BLaER1 (cell line): ENCODE results near the gene SYNE2.
"Not testable (repeated sequence)": the region's sequence is repeated elsewhere in the genome, so short reads cannot be mapped to it uniquely, and the experiment has no call there.

Experiments used
- H3K27ac ChIP-seq: shearing (Covaris generic); formaldehyde crosslinking; 2 replicates; pipeline ENCODE4 v1.8.1; 2022
- H3K27me3 ChIP-seq: shearing (Covaris generic); formaldehyde crosslinking; 2 replicates; pipeline ENCODE4 v1.8.1; 2022
- H3K36me3 ChIP-seq: shearing (Covaris generic); formaldehyde crosslinking; 2 replicates; pipeline ENCODE4 v1.8.1; 2022
- H3K4me1 ChIP-seq: shearing (Covaris generic); formaldehyde crosslinking; 2 replicates; pipeline ENCODE4 v1.8.1; 2022
- H3K4me2 ChIP-seq: shearing (Covaris generic); formaldehyde crosslinking; 2 replicates; pipeline ENCODE4 v1.8.1; 2022
- H3K4me3 ChIP-seq: shearing (Covaris generic); formaldehyde crosslinking; 2 replicates; pipeline ENCODE4 v1.8.1; 2022
- H3K9ac ChIP-seq: shearing (Covaris generic); formaldehyde crosslinking; 2 replicates; pipeline ENCODE4 v1.8.1; 2022
- H3K9me3 ChIP-seq: shearing (Covaris generic); formaldehyde crosslinking; 2 replicates; pipeline ENCODE4 v1.8.1; 2022
- H4K20me1 ChIP-seq: shearing (Covaris generic); formaldehyde crosslinking; 2 replicates; pipeline ENCODE4 v1.8.1; 2022
- Cebpa-rat ChIP-seq: shearing (Covaris generic); IDR thresholded peaks from 2 replicates; pipeline ENCODE4 v1.8.1; 2022

The SYNE2 gene

DNA sequence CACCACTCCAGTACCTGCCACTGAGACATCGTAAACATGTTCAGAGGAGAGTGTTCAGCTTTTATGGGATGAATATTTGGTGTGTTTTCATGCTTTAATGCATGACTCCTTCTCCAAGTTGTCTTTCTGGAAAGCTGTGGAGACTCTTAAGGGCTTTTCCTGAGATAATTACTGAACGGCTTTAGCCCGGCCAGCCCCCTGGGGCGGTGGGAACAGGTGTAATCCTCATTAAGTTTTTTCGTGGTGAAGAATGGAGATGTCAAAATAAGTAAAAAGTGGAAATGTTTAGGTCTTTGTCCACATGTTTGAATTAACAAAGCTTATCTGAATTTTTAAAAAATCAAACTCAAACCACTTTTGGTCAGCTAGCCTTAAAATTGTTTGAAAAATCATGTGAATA is 1.5 kb downstream of the SYNE2 start:
- no peaks in the 10 kb centered on the region for H3K9me3 ChIP-seq
- H3K4me3 ChIP-seq = peak overlapping the region; percentile 92
- H3K4me1 ChIP-seq = peaks cover 22% of the 10 kb centered on the region
- H3K27me3 ChIP-seq = no peaks in the 10 kb centered on the region
- TF ChIP-seq Cebpa-rat = no peak
- H3K4me2 ChIP-seq = peak overlapping the region; percentile 98
- peak overlapping the region; percentile 88 for H3K9ac ChIP-seq
- H3K36me3 ChIP-seq = no peaks in the 10 kb centered on the region
- H4K20me1 ChIP-seq = peaks cover 23% of the 10 kb centered on the region
- peak overlapping the region; percentile 83; the same call in 1 of the 2 replicates for H3K27ac ChIP-seq

- TF ChIP-seq Cebpa-rat = no peak
- H3K4me2 ChIP-seq = peak overlapping the region; percentile 98
These were observed 2.5 kb downstream of the SYNE2 start for GRCh38 chr14:63855281-63855680.

GRCh38 chr14:63857466-63858030 is 4.7 kb downstream of the SYNE2 start:
- no peak for TF ChIP-seq Cebpa-rat
- Histone ChIP-seq H3K9ac (no peak overlapping the region), H3K4me2 (no peak overlapping the region), H3K27me3 (no peaks in the 10 kb centered on the region), H3K4me1 (peaks cover 17% of the 10 kb centered on the region), H3K36me3 (no peaks in the 10 kb centered on the region), H3K4me3 (no peak overlapping the region), H3K27ac (no peak overlapping the region), H4K20me1 (peaks cover 23% of the 10 kb centered on the region), H3K9me3 (no peaks in the 10 kb centered on the region)

More at GRCh38 chr14:63855281-63855680, 2.5 kb downstream of the SYNE2 start:
- H4K20me1 ChIP-seq = peaks cover 23% of the 10 kb centered on the region
- no peaks in the 10 kb centered on the region for H3K36me3 ChIP-seq
- H3K27ac ChIP-seq = no peak overlapping the region
- H3K9me3 ChIP-seq = no peaks in the 10 kb centered on the region
- no peaks in the 10 kb centered on the region for H3K27me3 ChIP-seq
- H3K4me1 ChIP-seq = peaks cover 22% of the 10 kb centered on the region
- H3K9ac ChIP-seq = no peak overlapping the region
- no peak overlapping the region for H3K4me3 ChIP-seq

DNA sequence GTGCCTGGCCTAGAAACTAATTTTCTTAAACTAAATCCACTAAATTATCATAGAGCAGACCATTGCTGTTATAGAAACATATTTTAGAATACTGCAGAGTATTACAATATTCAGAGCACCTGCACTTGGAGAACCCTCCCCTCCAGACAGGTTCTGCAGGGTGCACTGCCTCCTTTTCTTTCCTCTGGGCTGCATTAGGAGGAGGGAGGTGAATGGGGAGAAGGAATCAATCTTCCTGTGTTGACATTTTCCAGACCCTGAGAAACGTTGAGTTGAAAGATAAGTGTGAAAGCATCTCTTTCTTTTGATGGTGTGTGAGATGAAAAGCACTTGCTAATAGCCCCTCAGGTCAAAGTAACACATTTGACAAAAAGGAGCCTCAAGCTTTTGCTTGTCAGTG is 7.3 kb downstream of the SYNE2 start:
- no peak for TF ChIP-seq Cebpa-rat
- Histone ChIP-seq H3K4me3 (no peak overlapping the region), H3K27ac (no peak overlapping the region), H3K9me3 (no peaks in the 10 kb centered on the region), H4K20me1 (peaks cover 18% of the 10 kb centered on the region), H3K9ac (no peak overlapping the region), H3K36me3 (no peaks in the 10 kb centered on the region), H3K27me3 (no peaks in the 10 kb centered on the region), H3K4me2 (no peak overlapping the region), H3K4me1 (peaks cover 15% of the 10 kb centered on the region)

GRCh38 chr14:63862163-63862562 is 9.4 kb downstream of the SYNE2 start:
- H3K36me3 ChIP-seq = no peaks in the 10 kb centered on the region
- H3K27me3 ChIP-seq = no peaks in the 10 kb centered on the region
- no peaks in the 10 kb centered on the region for H3K9me3 ChIP-seq
- no peaks in the 10 kb centered on the region for H4K20me1 ChIP-seq
- no peak overlapping the region for H3K4me2 ChIP-seq
- H3K27ac ChIP-seq = no peak overlapping the region
- peaks cover 14% of the 10 kb centered on the region for H3K4me1 ChIP-seq
- TF ChIP-seq Cebpa-rat = no peak
- H3K4me3 ChIP-seq = no peak overlapping the region
- H3K9ac ChIP-seq = no peak overlapping the region

DNA sequence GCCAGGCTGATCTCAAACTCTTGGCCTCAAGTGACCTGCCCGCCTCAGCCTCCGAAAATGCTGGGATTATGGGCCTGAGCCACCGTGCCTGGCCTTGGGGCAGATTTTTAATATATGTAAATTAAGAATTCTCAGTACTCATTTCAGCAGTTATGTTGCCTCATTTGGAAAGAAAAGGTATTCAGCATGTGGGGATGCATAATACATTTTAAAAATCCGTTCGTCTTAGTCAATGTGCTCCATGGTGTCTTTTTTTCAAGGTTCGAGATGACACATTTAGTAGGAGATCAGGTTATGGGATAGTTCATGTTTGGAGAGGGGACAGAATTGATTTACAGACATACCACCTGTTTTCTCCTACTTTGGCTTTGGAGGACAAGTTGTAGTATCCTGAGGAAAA is 10.2 kb downstream of the SYNE2 start:
- Histone ChIP-seq H3K27me3 (no peaks in the 10 kb centered on the region), H3K36me3 (no peaks in the 10 kb centered on the region), H3K9ac (no peak overlapping the region), H4K20me1 (no peaks in the 10 kb centered on the region), H3K27ac (no peak overlapping the region), H3K9me3 (no peaks in the 10 kb centered on the region), H3K4me2 (no peak overlapping the region), H3K4me3 (no peak overlapping the region), H3K4me1 (peaks cover 19% of the 10 kb centered on the region)
- no peak for TF ChIP-seq Cebpa-rat

DNA sequence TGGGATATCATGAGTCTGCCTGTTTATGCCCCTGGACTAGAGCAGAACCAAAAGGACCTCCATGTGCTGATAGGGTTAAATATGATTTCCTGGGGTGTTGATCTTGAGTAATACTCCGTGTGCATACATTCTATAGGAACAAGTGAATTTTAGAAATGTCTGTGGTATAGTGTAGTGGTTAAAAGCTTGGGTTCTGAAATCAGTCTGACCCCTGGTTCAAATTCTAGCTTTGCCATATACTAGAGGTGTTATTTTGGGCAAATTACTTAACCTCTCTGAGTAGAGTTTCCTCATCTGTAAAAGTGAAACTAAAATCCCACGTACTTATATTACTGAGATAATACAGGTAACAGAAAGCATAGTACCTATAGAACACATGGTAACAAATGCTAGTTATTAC is 12.0 kb downstream of the SYNE2 start:
- Histone ChIP-seq H3K4me2 (peak overlapping the region; percentile 44), H3K4me1 (peaks cover 30% of the 10 kb centered on the region)
- H3K9me3 ChIP-seq, H3K36me3 ChIP-seq, H4K20me1 ChIP-seq, H3K27ac ChIP-seq, H3K27me3 ChIP-seq, H3K4me3 ChIP-seq, H3K9ac ChIP-seq: not testable (repeated sequence)

DNA sequence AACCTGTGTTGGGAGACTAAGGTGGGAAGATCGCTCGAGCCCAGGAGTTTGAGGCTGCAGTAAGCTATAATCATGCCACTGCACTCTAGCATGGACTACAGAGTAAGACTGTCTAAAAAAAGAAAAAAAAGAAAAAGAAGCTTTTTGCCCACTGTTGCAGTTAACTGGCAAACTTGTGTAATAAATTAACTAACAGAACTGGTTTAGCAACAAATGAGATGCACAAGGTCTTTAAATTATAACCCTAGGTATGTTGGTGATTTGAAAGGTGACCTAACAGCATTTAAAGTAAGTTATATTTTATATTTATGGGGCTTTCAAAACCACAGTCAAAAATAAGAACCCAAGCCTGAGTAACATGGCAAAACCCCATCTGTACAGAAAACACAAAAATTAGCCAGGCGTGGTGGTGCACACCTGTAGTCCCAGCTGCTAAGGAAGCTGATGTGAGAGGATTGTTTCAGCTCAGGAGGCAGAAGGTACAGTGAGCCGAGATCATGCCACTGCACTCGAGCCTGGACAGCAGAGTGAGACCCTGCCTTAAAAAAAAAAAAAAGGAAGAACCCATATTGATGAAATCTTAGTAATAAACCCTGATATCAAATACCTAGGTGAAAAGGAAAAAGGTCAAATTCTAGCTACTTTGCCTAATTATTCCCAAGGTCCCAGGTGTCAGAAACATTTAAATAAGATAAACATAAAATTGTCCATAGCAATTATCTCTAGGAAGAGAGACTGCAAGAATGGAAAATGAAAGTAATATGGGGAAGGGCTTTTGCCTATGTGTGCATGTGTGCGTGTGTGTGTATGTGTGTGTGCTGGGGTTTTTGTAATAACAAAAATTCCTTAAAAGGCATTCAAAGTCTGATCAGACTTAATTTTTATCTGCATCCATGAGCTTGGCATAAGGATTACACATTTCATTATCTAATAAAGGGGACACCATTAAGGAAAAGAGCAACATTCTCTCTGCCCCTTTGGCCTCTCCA is 15.4 kb downstream of the SYNE2 start:
- no peaks in the 10 kb centered on the region for H3K9me3 ChIP-seq
- H3K4me3 ChIP-seq = no peak overlapping the region
- H3K27ac ChIP-seq = no peak overlapping the region
- no peaks in the 10 kb centered on the region for H4K20me1 ChIP-seq
- no peak overlapping the region for H3K9ac ChIP-seq
- TF ChIP-seq Cebpa-rat = no peak
- no peaks in the 10 kb centered on the region for H3K36me3 ChIP-seq
- peaks cover 30% of the 10 kb centered on the region for H3K4me1 ChIP-seq
- H3K4me2 ChIP-seq = peak overlapping the region; percentile 8; the same call in 1 of the 2 replicates
- no peaks in the 10 kb centered on the region for H3K27me3 ChIP-seq

- Histone ChIP-seq H3K4me2 (peak overlapping the region; percentile 5; the same call in 1 of the 2 replicates), H3K4me1 (peaks cover 37% of the 10 kb centered on the region)
- peak; percentile 81; the same call in 1 of the 2 replicates for TF ChIP-seq Cebpa-rat
- H3K9ac ChIP-seq, H3K9me3 ChIP-seq, H3K4me3 ChIP-seq, H4K20me1 ChIP-seq, H3K36me3 ChIP-seq, H3K27ac ChIP-seq, H3K27me3 ChIP-seq: not testable (repeated sequence)
These were observed 17.3 kb downstream of the SYNE2 start for GRCh38 chr14:63869940-63870752.

GRCh38 chr14:63870753-63871037 is 17.9 kb downstream of the SYNE2 start:
- H3K27me3 ChIP-seq, H3K4me2 ChIP-seq, H3K9ac ChIP-seq, H3K27ac ChIP-seq, H4K20me1 ChIP-seq, H3K4me3 ChIP-seq, H3K9me3 ChIP-seq, H3K36me3 ChIP-seq: not testable (repeated sequence)
- H3K4me1 ChIP-seq = peaks cover 33% of the 10 kb centered on the region
